HG02938 (cell line): ENCODE results near the gene C10orf67.
"Not testable (repeated sequence)": the region's sequence is repeated elsewhere in the genome, so short reads cannot be mapped to it uniquely, and the experiment has no call there.

Experiments
- ATAC-seq: cut with Tn5 transposase; IDR thresholded peaks from one replicate; pipeline ENCODE4 v1.9.1; 2021; ENCODE audit warnings: mild to moderate bottlenecking, moderate library complexity; ENCODE audit not compliant: unreplicated experiment

The C10orf67 gene

GRCh38 chr10:23362879-23363792, 18.5 kb upstream of the C10orf67 start:
- peak; percentile 48 for ATAC-seq

GRCh38 chr10:23362069-23362830, 17.7 kb upstream of the C10orf67 start:
- ATAC-seq = peak; percentile 50

- no peak for ATAC-seq
These were observed 17.1 kb upstream of the C10orf67 start for GRCh38 chr10:23361665-23362064.

GRCh38 chr10:23359692-23360380, 15.2 kb upstream of the C10orf67 start:
- no peak for ATAC-seq

- ATAC-seq = no peak
These were observed 13.8 kb upstream of the C10orf67 start for GRCh38 chr10:23358357-23358756.

- no peak for ATAC-seq
These were observed 10.2 kb upstream of the C10orf67 start for GRCh38 chr10:23354630-23355279.

GRCh38 chr10:23351926-23352519, 7.4 kb upstream of the C10orf67 start:
- ATAC-seq = no peak

- ATAC-seq = not testable (repeated sequence)
These were observed 6.1 kb upstream of the C10orf67 start for GRCh38 chr10:23350706-23351105.

GRCh38 chr10:23345861-23346260, 1.3 kb upstream of the C10orf67 start:
- peak; percentile 67 for ATAC-seq

- ATAC-seq = no peak
These were observed 881 bp downstream of the C10orf67 start for GRCh38 chr10:23343591-23344240.

- no peak for ATAC-seq
These were observed 2.2 kb downstream of the C10orf67 start for GRCh38 chr10:23342213-23342884.

- ATAC-seq = no peak
These were observed 3.6 kb downstream of the C10orf67 start for GRCh38 chr10:23341004-23341403.

GRCh38 chr10:23340354-23340753, 4.2 kb downstream of the C10orf67 start:
- ATAC-seq = no peak

GRCh38 chr10:23338886-23339285, 5.7 kb downstream of the C10orf67 start:
- no peak for ATAC-seq

- ATAC-seq = no peak
These were observed 6.3 kb downstream of the C10orf67 start for GRCh38 chr10:23338155-23338828.

- ATAC-seq = no peak
These were observed 7.0 kb downstream of the C10orf67 start for GRCh38 chr10:23337616-23338015.

GRCh38 chr10:23331567-23332301, 12.9 kb downstream of the C10orf67 start:
- ATAC-seq = no peak

GRCh38 chr10:23330948-23331347, 13.6 kb downstream of the C10orf67 start:
- no peak for ATAC-seq
